GM21390 (cell line): Measurements from ENCODE around the gene FAM53B.

Experiments
- ATAC-seq: cut with Tn5 transposase; IDR thresholded peaks from one replicate; pipeline ENCODE4 v1.9.1; 2021; ENCODE audit not compliant: unreplicated experiment

FAM53B gene

GRCh38 chr10:124698545-124699469, 45.4 kb downstream of the FAM53B start:
- ATAC-seq: no peak

GRCh38 chr10:124697837-124698544, 46.2 kb downstream of the FAM53B start:
- no peak for ATAC-seq

GRCh38 chr10:124697443-124697836, 46.7 kb downstream of the FAM53B start:
- ATAC-seq: no peak

- ATAC-seq: peak; percentile 74
Measured at GRCh38 chr10:124696446-124697392, 47.5 kb downstream of the FAM53B start.

- no peak for ATAC-seq
Measured at GRCh38 chr10:124695259-124695658, 48.9 kb downstream of the FAM53B start.

- no peak for ATAC-seq
Measured at GRCh38 chr10:124694481-124695220, 49.5 kb downstream of the FAM53B start.

- no peak for ATAC-seq
Measured at GRCh38 chr10:124693801-124694416, 50.3 kb downstream of the FAM53B start.

- no peak for ATAC-seq
Measured at GRCh38 chr10:124693396-124693795, 50.8 kb downstream of the FAM53B start.

GRCh38 chr10:124692100-124692446, 52.1 kb downstream of the FAM53B start:
- ATAC-seq: no peak

GRCh38 chr10:124691421-124692099, 52.6 kb downstream of the FAM53B start:
- ATAC-seq: no peak

- no peak for ATAC-seq
Measured at GRCh38 chr10:124691002-124691401, 53.2 kb downstream of the FAM53B start.

GRCh38 chr10:124689911-124690498, 54.2 kb downstream of the FAM53B start:
- ATAC-seq: no peak

GRCh38 chr10:124688889-124689670, 55.1 kb downstream of the FAM53B start:
- ATAC-seq: peak; percentile 93

- ATAC-seq: no peak
Measured at GRCh38 chr10:124688386-124688785, 55.8 kb downstream of the FAM53B start.

- ATAC-seq: no peak
Measured at GRCh38 chr10:124686707-124687376, 57.3 kb downstream of the FAM53B start.

GRCh38 chr10:124685261-124685660, 58.9 kb downstream of the FAM53B start:
- ATAC-seq: no peak

- ATAC-seq: no peak
Measured at GRCh38 chr10:124683814-124684213, 60.4 kb downstream of the FAM53B start.
